Amygdala (tissue), 56 donors: ENCODE data around the gene LTA4H.

ENCODE experiments used
- DNase-seq, 56 donors: peaks; one replicate each; lab custom pipeline; 2025; lab: John Stamatoyannopoulos, UW

LTA4H gene

DNA sequence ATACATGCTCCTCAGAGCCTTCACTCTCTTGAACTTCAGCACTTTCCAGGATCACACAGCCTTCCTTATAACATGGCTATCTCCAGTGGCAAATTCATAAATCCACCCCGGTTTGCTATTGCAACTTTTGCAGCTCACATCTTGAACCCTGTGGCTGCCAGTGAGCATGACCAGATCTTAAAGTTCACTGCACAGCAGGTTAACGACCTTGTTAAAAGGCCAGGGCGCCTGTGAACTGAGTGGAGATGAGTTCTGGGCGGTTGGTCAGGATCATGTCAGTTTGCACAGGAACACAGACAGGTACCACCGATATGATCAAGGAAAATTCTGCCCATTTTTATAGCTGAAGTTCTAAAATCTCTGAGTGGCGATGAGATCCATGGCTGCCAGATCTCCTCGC is 24.7 kb upstream of the LTA4H start:
- DNase-seq: no peak

DNA sequence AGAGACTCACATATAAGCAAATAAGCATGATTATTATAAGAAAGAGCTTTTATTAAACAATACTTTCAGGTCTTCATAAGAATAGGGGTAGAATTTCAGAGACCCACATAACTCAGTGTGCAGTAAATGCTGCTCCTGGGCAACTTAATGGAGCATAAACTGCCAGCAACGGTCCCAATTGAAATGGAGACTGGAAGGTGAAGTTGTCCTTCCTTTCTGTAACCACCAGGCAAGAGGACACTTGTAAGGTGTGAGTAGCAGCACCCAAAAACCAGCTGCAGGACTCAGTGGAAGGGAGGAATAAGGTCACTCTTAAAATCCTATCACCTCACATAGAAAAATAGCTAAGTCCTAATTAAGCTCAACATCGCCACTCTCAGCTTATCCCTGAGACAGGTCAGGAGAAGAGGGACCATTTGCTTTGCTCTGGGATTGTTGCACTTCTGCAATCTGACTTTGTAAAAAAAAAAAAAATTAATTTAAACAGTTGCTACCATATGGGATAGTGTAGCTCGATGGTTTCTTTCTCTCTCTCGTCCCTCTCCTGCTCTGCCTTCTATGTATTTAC is 22.7 kb upstream of the LTA4H start:
- no peak for DNase-seq

DNA sequence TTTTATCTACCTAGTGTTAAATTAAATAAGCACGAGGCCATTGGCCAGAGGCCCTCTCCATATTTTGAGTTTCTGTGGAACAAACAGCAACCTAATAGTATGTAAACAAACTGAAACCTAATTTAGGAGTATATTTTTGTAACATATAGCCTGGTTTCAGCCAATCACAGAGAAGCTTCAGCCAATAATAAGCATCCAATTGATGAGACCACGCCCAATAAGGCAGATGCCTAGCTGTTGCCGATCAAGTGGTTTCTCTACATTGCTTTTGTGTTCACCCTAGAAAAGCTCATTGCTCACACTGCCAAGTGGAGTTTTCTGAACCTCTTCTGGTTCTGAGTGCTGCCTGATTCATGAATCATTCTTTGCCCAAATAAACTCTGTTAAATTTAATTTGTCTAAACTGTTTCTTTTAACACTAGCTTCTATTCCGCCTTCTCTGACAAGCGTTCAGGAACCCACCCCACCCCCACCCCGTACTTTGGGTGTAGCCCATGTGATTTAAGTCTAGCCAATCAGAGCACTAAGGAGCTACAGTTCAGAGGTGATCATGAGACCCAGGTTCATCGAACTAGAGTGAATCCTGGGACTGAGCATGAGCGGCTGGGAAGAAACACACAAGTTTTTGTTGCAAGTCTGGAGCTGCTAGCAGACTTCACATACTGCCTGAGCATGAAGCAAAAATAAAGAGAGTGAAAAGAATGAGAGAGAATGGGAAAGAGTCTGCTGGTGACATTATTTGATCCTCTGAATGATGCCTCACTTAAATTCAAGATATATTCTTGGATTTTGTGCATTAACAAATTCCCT is 21.5 kb upstream of the LTA4H start:
- no peak for DNase-seq

DNA sequence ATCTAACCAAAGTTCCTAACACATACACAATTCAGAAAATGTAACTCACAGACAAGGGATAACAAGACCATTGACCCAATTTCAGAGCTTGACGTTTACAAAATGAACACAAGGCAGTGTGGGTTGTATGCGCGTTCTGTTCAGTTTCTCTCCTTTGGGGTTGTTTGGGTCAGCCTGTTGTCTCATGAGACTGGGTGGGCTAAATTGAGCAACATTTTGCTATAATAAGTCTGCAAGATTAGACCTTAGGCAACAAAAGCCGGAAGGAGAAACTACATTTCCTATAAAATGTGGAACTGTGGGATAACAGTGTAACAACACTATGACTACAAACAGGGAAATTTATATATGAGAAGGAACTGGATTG is 18.8 kb upstream of the LTA4H start:
- DNase-seq: no peak

DNA sequence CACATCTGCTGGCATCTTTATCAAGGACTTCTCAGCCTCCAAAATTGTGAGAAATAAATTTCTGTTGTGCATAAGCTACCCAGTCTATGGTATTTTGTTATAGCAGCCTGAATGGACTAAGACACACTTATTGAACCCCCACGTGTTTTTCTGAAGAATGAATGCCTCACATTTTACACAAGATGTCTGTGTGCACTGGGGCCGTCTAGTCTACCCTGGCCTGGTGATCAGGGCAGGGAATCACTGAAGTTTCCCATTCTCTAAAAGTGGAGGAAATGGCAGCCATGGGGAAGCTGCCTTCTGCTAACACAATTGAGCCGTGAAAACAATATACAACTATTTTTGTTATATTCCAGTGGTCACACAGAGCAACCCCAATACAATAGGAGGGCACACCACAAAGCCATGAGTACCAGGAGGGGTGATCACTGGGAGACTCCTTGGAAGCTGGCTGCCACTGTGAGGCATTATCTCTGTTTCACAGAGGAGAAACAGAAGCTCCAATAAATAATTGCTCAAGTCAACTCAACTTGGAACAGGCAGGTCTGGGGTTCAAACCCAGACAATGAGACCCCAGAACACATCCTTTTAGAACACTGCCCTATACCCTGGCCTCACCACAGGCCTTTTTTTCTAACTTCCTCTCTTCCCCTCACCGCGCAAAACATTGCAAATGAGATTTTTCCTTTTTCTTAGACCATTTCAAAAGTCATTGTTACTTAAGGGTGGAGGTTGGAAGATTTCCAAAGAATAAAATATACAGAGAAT is 18.3 kb upstream of the LTA4H start:
- no peak for DNase-seq

DNA sequence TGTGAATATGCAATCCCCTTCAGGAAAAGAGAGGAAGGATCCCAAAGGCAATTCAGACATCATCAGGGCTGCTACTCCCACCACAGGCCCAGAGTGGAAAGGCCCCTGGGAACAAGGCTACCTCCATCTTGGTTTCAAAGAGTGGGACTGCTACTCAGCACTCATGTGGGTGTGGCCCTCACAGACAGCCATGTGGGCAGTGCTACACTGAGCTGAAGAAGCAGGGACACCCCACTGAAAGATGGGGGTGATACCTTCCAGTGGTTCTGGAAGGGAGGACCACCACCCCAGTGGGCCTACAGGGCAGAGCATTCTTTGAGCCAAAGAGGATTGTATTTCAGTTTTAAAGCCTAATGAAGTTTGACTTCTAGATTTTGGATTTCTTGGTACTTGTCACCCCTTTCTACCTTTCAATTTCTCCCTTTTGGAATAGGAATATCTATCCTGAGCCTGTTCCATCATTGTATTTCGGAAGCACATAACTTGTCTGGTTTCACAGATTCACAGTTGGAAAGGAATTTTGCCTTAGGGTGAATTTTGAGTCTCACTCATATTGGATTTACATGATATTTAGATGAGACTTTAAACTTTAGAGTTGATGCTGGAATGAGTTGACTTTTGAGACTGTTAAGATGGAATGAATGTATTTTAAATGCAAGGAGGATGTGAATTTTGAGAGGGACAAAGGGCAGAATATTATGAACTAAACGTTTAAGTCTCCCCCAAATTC is 16.5 kb upstream of the LTA4H start:
- no peak for DNase-seq

DNA sequence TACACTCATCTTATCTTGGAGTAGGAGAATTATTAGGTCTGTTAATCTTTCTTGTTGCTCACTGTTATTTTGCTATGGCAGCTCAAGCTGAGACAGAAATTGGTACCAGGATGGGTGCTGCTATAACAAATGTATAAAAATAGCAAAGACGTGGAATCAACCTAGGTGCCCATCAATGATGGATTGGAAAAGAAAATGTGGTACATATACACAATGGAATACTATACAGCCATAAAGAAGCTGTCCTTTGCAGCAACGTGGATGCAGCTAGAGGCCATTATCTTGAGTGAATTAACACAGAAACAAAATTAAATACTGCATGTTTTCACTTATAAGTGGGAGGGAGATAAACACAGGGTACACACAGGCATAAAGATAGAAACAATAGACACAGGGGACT is 14.8 kb upstream of the LTA4H start:
- DNase-seq: no peak

DNA sequence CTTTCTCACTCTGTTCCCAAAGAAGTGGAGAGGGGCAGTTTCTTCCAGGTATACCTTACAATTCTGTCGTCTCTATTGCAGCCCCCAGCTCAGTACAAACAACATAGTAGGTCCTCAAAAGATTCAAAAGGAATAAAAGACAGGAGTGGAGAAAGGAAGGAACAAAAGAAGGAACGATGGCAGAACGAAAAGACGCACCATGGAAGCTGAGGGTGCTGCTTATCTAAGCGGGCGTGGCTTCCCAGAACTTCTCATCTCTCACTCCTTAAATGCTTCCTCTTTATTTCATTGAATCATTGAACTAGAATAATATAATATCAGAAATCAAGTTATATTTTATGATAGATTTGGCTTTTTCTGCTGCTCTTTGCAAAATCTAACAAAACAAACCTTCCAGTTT is 13.7 kb upstream of the LTA4H start:
- DNase-seq: no peak

DNA sequence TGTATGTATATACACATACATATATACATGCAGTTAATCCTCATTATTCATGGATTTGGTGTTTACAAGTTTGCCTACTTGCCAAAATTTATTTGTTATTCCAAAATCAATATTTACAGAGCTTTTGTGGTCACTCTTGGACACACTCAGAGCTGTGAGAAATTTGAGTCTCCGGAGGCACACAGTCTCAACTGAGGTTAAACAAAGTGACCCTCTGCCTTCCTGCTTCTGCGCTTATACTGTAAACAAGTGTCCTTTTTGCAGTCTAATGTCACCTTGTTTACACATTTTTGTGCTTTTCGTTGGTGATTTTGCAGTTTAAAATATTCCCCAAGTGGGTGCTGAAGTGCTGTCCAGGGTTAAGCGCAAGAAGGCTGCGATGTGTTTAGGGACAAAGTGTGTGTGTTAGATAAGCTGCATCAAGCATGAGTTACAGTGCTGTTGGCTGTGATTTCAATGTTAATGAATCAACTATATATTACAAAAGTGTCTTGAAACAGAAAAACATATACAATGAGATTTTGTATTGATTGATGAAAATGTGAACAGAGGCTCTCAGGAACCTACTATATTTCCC is 13.1 kb upstream of the LTA4H start:
- DNase-seq: no peak

DNA sequence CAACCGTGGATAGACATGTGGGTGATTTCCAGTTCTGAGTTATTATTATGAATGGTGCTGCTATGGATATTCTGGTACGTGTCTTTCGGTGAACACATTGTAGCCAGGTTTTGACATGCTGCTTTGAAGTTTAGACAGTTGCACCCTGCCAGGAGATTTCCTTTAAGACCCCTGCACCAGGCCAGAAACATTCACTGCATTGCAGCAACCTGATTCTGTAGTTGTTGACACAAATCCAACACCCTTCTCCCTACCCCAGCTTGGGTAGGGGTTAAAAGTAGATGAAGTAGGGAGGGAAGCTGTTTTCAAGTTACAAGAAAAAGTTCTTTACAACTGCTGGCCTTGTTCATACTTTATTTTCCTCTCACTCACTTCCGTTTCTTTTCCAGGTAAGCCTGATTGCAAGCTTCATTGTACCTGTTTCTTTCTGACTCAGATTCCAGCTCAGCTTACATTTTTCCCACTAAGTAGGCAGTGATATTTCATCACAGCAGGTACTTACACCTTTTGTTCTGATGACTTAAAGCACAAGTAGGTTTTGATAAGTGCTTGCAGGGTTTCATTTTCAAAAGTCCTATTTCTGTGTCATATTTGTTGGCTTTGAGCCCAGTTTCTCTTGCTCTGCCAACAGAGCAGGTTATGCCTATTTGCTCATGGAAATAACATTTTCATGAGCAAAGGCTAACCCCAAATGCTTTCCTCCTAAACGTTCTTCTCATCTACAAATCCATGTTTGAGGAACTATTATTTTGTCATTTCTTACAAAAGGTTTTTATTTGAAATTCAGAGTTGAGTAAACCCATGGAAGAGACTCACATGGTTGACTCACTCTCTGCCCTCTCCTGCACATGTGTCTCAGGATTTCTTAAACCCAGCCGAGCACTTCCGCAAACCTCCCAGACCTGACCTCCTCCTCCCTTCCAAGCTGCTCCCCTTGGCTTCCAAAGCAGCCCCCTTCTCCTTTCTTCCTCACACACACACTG is 12.1 kb upstream of the LTA4H start:
- DNase-seq: no peak

DNA sequence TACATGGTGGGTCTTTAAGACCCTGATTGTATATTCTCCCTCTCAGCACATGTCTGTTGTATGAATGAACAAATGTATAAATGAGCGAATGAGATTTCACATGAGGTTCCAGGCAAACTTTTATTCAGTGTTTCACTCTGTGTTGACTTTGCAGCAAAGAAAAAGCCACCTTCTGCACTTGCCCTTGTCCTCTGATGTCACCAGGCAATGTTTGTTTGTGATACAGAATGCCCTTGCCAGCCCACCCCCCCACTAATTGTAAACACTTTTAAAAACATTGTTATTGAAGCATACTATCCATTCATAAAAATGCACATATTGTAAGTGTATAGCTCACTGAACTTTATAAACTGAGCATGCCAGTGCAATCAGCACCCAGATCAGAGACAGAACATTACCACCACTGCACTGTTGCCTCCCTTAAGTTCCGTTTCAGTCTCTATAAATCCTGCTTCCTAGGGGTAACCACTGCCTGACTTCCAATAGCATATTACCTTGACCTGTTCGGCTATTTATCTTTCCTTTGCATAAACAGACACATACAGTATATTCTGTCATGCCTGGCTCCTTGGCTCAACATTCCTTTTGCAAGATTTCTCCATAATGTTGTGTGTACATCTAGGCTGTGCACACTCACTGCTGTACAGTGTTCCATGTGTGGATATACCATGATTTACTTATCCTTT is 11.3 kb upstream of the LTA4H start:
- DNase-seq: no peak

DNA sequence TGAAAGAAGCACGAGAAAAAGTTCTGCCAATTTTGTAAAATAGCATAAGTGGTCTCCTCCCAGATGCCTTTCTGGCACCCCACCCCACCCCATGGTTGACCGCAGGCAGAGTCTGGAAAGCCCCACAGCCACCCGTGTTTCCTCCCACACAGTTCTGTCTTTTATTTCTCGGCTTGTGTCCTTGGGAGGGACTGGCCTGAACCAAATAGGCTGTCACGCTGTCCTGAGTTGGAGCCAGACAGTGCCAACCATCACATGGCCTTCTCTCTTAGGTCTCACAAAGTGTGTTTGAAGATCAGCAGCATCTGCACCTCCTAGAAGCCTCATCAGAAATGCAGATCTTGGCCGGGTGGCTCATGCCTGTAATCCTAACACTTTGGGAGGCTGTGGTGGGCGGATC is 10.2 kb upstream of the LTA4H start:
- no peak for DNase-seq

DNA sequence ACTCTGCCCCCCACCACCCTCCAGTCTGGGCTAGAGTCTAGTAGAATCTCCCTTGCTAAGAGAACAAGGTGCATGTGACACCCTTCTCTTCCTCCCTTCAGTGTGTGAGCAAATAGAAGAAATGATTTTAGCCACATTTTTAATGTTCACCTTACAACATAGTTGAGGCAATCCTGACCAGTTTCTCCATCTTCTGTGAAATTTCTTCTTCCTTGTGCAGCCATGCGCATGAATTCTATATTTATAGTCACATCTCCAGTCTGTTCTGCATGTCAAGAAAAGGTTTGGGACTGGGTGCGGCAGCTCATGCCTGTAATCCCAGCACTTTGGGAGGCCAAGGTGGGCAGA is 9.5 kb upstream of the LTA4H start:
- no peak for DNase-seq

DNA sequence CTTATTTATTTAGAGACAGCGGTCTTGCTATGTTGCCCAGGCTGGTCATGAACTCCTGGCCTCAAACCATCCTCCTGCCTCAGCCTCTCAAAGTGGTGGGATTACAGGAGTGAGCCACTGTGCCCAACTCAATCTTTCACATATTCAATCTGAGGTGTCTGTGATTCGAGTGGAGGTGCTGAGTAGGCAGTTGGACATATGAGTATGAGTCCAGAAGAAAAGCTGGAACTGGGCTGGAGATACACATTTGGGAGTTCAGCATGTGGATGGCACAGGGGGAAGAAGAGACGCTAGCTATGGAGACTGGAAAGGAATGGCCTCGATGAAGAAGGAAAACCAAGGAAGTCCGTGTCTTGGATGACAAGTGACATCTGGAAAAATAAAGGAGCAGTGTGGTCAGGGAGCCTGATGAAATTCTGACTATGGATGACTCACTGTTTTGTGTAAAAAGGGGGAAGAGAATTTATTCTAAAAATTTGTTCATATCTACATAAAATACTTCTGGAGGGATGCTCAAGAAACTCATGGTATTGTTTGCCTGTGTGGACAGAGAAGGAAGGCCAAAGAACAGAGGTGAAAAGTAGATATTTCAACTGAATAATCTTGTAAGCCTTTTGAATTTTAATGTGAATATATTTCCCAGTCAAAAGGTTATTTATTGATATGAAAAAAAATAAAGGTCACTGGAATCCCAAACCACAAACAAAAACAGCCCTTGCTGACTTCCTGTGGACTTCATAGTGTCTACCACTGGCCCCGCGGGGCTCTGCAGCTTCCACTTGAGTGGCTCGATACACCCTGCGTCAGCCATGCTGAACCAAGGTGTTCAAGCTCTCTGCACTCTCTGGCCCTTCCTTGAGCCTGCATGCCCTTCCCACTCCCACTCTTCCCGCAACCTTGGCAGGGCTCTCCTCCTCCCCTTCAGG is 8.9 kb upstream of the LTA4H start:
- DNase-seq: no peak

DNA sequence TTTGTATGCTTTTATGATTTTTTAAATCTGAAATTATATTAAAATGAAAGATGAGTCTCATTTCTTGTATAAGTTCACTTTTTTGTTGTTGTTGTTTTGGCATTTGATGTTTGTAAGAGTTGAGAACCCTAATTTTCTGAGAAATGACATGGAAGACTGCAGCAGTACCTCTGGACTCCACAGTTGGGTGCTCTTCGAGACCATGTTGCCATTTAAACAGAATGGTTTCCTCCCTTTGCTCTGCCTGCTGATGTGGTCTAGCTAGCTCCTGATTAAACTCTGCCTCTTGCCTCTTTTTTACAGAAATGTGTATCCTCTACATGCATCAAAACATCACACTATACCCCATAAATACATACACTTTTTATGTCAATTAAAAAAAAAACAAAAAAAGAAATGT is 5.8 kb upstream of the LTA4H start:
- no peak for DNase-seq

DNA sequence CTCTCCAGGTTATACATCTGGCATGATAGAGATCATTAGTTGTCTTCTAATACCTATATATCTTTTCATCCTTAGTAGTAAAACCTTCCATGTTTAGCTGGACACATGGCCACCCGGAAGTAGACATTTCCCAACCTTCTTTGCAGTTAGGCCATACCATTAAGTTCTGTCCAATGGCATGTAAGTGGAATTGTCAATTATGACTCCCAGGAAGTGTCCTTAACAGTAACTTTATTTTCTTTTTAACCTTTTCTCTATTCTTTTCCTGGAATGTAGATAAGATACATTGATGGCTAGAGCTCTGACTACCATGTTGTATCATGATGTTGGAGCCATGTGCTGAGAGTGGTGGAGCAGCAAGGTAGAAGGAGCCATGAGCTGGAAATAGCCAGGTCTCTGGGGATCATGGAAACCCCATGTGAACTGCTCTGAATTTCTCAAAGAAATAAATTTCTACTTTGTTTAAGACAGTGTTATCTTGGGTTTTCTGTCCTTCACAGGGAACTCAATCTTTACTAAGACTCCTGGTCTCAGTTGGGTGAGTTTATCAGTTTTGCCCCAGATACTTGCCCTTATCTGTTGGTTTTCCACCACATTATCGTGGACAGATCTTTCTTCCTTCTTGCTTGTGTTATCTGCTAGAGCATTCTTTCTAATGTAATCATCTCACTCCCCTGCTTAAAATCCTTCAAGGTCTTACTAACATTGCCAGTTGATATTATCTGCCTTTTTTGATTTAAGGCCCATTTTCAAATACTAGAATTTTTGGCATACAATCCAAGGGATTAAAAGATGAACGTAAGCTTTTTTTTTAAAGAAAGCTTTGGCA is 5.1 kb upstream of the LTA4H start:
- DNase-seq: no peak

DNA sequence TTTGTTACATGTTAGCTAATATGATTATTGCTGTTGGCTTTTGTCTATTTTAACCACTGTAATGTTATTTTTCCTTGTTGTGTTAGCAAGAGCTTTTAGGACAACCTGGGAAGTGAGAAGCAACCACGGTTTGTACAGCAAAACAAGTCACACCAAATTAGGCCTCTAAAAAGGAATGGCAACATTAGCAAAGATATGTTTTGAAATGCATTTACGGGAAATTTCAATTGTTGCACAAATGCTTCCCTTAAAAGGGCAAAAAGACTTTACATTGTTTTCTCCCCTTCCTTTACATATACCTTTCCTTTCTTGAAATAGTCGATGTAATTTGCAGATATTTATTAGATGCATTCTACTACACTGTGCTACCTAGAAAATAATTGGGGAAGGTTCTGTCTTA is 4.1 kb upstream of the LTA4H start:
- no peak for DNase-seq
